ENCODE results near the gene GNAT2.

The GNAT2 gene

DNA sequence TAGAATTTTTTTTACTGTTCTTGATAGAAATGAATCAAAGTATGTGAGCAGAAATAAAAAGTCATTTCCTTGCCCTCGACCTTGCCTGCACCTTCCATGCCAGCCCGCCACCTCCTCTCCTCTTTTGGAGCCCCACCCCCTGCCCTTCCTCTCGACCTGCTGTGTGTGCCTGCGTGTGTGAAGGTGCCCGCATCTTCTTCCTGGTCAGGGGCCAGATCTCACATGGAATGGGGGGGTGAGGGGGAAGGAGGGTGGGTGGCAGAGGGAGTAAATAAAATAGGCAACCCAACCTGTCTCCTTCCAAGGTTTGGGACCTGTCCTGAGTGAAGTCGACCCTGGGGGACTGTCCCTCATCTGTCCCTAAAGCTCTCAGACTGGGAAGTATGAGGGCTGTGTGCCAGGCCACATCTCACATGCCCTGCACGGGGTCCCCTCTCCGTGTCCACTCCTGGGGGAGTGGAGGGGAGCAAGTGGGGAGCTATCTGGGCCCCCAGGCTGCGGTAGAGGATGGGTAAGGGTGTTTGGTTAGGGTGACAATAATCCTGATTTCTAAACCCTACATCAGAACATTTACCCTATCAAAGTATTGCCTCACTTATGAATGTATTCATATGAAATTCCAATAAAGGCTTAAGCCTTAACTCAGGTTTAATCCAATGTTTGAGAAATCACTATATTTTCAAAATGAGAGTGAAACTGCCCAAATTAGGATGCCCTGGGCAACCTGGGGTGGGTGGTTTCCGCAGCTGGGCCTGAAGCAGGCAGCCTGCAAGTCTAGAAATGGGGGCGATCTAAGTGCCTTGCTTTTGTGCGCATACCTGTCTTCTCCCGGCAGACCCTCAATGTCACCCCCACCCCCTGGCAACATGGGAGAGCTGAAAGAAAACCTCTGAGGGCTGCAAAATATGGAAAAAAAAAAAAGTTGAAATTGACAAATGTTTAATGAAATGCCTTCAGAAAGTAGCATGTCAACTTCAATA is 15.6 kb upstream of the GNAT2 start:
- H3K36me3 Mint-ChIP-seq (ENCODE audit: low read depth) = peaks cover 10% of the 10 kb centered on the region
- no peak overlapping the region for H3K27ac Mint-ChIP-seq
- no peak overlapping the region for H3K4me3 Mint-ChIP-seq
- H3K4me1 Mint-ChIP-seq (ENCODE audit: low read depth) = peaks cover 16% of the 10 kb centered on the region
- no peaks in the 10 kb centered on the region for H3K9me3 Mint-ChIP-seq
- peaks cover 1% of the 10 kb centered on the region for H3K27me3 Mint-ChIP-seq

DNA sequence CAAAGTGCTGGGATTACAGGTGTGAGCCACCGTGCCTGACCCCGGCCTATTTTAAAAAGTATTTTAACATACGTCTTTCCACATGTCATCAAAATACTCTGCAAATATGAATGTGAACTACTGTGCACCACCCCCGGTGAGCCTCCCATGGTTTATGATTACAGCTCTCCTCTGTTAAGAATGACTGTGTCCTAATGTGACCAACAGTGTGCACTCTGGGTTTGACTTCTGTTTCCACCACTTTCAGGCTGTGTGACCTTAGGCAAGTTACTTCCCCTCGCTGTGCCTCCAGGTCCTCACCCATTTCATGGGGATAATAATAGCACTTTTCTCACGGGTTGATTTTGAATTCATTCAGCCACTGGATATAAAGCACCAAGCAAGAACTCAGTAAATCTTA is 14.9 kb upstream of the GNAT2 start:
- Mint-ChIP-seq H3K27ac (no peak overlapping the region), H3K9me3 (no peaks in the 10 kb centered on the region), H3K4me3 (no peak overlapping the region), H3K4me1 (ENCODE audit: low read depth) (peaks cover 14% of the 10 kb centered on the region), H3K36me3 (ENCODE audit: low read depth) (peaks cover 13% of the 10 kb centered on the region), H3K27me3 (no peaks in the 10 kb centered on the region)

- Mint-ChIP-seq H3K27ac (peak overlapping the region; percentile 21), H3K27me3 (no peaks in the 10 kb centered on the region), H3K9me3 (no peaks in the 10 kb centered on the region), H3K36me3 (ENCODE audit: low read depth) (peaks cover 25% of the 10 kb centered on the region), H3K4me3 (no peak overlapping the region), H3K4me1 (ENCODE audit: low read depth) (peaks cover 14% of the 10 kb centered on the region)
Measured at GRCh38 chr1:109632671-109633346, 13.4 kb upstream of the GNAT2 start.

GRCh38 chr1:109631513-109632505 is 12.4 kb upstream of the GNAT2 start:
- H3K36me3 Mint-ChIP-seq (ENCODE audit: low read depth) = peaks cover 30% of the 10 kb centered on the region
- no peaks in the 10 kb centered on the region for H3K9me3 Mint-ChIP-seq
- no peaks in the 10 kb centered on the region for H3K27me3 Mint-ChIP-seq
- no peak overlapping the region for H3K27ac Mint-ChIP-seq
- peaks cover 14% of the 10 kb centered on the region for H3K4me1 Mint-ChIP-seq (ENCODE audit: low read depth)
- H3K4me3 Mint-ChIP-seq = no peak overlapping the region

DNA sequence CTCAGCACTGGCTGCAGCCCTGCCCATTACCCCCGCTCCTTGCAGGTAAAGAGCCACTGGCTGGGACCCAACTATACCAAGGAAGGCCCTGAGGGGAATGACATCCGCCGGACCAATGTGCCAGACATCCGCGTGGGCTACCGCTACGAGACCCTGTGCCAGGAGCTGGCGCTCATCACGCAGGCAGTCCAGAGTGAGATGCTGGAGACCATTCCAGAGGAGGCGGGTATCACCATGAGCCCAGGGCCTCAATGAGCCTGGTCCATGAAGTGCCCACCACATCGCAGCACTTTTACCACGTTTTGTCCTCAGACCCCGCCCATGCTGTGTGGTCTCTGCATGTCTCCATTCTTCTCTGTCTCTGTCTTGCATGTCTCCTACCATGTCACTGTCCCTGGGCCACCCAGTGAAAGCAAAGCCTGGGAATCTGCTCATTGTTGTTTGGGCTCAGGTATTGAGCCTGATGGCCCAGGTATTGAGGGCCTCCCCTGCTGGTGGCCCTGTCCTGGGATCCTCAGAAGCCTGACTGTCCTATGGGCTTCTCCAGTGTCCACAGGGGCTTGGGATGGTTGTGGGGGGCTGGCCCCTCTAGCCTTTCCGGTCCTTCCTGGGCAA is 11.6 kb upstream of the GNAT2 start:
- Mint-ChIP-seq H3K27me3 (no peaks in the 10 kb centered on the region), H3K4me3 (no peak overlapping the region), H3K27ac (no peak overlapping the region), H3K36me3 (ENCODE audit: low read depth) (peaks cover 31% of the 10 kb centered on the region), H3K4me1 (ENCODE audit: low read depth) (peaks cover 14% of the 10 kb centered on the region), H3K9me3 (no peaks in the 10 kb centered on the region)

GRCh38 chr1:109630081-109630897 is 10.9 kb upstream of the GNAT2 start:
- Mint-ChIP-seq H3K27me3 (no peaks in the 10 kb centered on the region), H3K27ac (no peak overlapping the region), H3K4me3 (no peak overlapping the region), H3K9me3 (no peaks in the 10 kb centered on the region), H3K4me1 (ENCODE audit: low read depth) (peaks cover 12% of the 10 kb centered on the region), H3K36me3 (ENCODE audit: low read depth) (peaks cover 36% of the 10 kb centered on the region)

GRCh38 chr1:109629372-109630030 is 10.1 kb upstream of the GNAT2 start:
- Mint-ChIP-seq H3K36me3 (ENCODE audit: low read depth) (peaks cover 36% of the 10 kb centered on the region), H3K4me3 (no peak overlapping the region), H3K27me3 (no peaks in the 10 kb centered on the region), H3K27ac (no peak overlapping the region), H3K4me1 (ENCODE audit: low read depth) (peaks cover 4% of the 10 kb centered on the region), H3K9me3 (no peaks in the 10 kb centered on the region)

DNA sequence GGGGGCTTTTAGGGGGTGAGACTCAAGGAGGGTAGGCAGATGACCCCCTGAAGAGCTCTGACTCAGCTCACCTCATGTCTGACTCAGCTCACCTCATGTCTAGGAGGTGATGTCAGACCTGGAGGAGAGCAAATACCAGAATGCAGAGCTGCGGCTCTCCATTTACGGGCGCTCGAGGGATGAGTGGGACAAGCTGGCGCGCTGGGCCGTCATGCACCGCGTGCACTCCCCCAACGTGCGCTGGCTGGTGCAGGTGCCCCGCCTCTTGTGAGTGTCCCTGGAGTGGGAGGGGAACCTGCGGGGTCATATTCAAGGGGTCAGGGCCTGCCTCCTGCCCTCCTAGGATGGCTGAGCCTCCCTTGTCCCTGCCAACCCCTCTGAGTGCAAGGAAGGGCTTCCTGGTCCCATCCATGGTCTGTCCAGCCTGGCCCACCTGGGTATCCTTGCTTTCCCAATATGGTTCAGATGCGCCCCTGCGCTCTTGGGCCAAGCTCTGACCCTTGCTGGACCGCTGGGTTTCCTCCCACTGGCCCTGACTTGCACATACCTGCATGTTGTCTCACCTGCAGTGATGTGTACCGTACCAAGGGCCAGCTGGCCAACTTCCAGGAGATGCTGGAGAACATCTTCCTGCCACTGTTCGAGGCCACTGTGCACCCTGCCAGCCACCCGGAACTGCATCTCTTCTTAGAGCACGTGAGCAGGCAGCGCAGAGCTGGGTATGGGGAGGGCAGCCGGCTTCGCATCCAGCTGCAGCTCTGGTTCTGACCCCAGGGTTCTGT is 9.3 kb upstream of the GNAT2 start:
- Mint-ChIP-seq H3K4me3 (no peak overlapping the region), H3K4me1 (ENCODE audit: low read depth) (peaks cover 7% of the 10 kb centered on the region), H3K36me3 (ENCODE audit: low read depth) (peaks cover 36% of the 10 kb centered on the region), H3K27ac (no peak overlapping the region), H3K27me3 (no peaks in the 10 kb centered on the region), H3K9me3 (no peaks in the 10 kb centered on the region)

GRCh38 chr1:109627692-109628399 is 8.4 kb upstream of the GNAT2 start:
- no peaks in the 10 kb centered on the region for H3K9me3 Mint-ChIP-seq
- peaks cover 16% of the 10 kb centered on the region for H3K4me1 Mint-ChIP-seq (ENCODE audit: low read depth)
- H3K27me3 Mint-ChIP-seq = no peaks in the 10 kb centered on the region
- H3K4me3 Mint-ChIP-seq = no peak overlapping the region
- peaks cover 36% of the 10 kb centered on the region for H3K36me3 Mint-ChIP-seq (ENCODE audit: low read depth)
- no peak overlapping the region for H3K27ac Mint-ChIP-seq

GRCh38 chr1:109626682-109627408 is 7.4 kb upstream of the GNAT2 start:
- Mint-ChIP-seq H3K9me3 (no peaks in the 10 kb centered on the region), H3K27me3 (no peaks in the 10 kb centered on the region), H3K36me3 (ENCODE audit: low read depth) (peaks cover 33% of the 10 kb centered on the region), H3K27ac (no peak overlapping the region), H3K4me3 (no peak overlapping the region), H3K4me1 (ENCODE audit: low read depth) (peaks cover 26% of the 10 kb centered on the region)

- Mint-ChIP-seq H3K4me3 (no peak overlapping the region), H3K27ac (no peak overlapping the region), H3K27me3 (no peaks in the 10 kb centered on the region), H3K36me3 (ENCODE audit: low read depth) (peaks cover 26% of the 10 kb centered on the region), H3K4me1 (ENCODE audit: low read depth) (peaks cover 32% of the 10 kb centered on the region), H3K9me3 (no peaks in the 10 kb centered on the region)
Measured at GRCh38 chr1:109625601-109626560, 6.5 kb upstream of the GNAT2 start.
